Dedifferentiated amniotic fluid mesenchymal stem cell (primary cell): ENCODE results near the gene ARL3.
"Not testable (repeated sequence)": the region's sequence is repeated elsewhere in the genome, so short reads cannot be mapped to it uniquely, and the experiment has no call there.

Experiments used
- DNase-seq: peaks from one replicate; pipeline ENCODE4 v3.0.0-alpha.2; 2016; ENCODE audit errors: extremely low spot score

The ARL3 gene

GRCh38 chr10:102738692-102739121 lies 24.5 kb upstream of the ARL3 start:
- DNase-seq, result no peak

GRCh38 chr10:102735065-102735562 lies 20.9 kb upstream of the ARL3 start:
- DNase-seq, result no peak

GRCh38 chr10:102732661-102733060 lies 18.5 kb upstream of the ARL3 start:
- no peak for DNase-seq

GRCh38 chr10:102731222-102731800 lies 17.1 kb upstream of the ARL3 start:
- DNase-seq, result no peak

- DNase-seq, result peak; percentile 65
Observed at GRCh38 chr10:102729029-102730026, 15.1 kb upstream of the ARL3 start.

GRCh38 chr10:102727037-102727818 lies 13.0 kb upstream of the ARL3 start:
- no peak for DNase-seq

- no peak for DNase-seq
Observed at GRCh38 chr10:102726274-102726673, 12.1 kb upstream of the ARL3 start.

GRCh38 chr10:102723989-102724388 lies 9.8 kb upstream of the ARL3 start:
- no peak for DNase-seq

- DNase-seq, result no peak
Observed at GRCh38 chr10:102721954-102722353, 7.8 kb upstream of the ARL3 start.

- DNase-seq, result no peak
Observed at GRCh38 chr10:102720775-102721301, 6.6 kb upstream of the ARL3 start.

GRCh38 chr10:102720337-102720736 lies 6.1 kb upstream of the ARL3 start:
- no peak for DNase-seq

GRCh38 chr10:102718220-102718619 lies 4.0 kb upstream of the ARL3 start:
- DNase-seq, result no peak

- DNase-seq, result not testable (repeated sequence)
Observed at GRCh38 chr10:102716900-102717565, 2.8 kb upstream of the ARL3 start.

GRCh38 chr10:102715880-102716279 lies 1.7 kb upstream of the ARL3 start:
- no peak for DNase-seq

GRCh38 chr10:102714621-102715455 lies 641 bp upstream of the ARL3 start, which contains the start of gene SFXN2:
SFXN2 (plus strand) TSS chr10:102714636; CDS start chr10:102726637, 12,001 bp downstream.
- DNase-seq, result no peak

- DNase-seq, result no peak
Observed at GRCh38 chr10:102713539-102713813, 721 bp downstream of the ARL3 start.

GRCh38 chr10:102712843-102713538 lies 1.2 kb downstream of the ARL3 start:
- peak; percentile 42 for DNase-seq

- no peak for DNase-seq
Observed at GRCh38 chr10:102712089-102712488, 2.1 kb downstream of the ARL3 start.

- DNase-seq, result peak; percentile 62
Observed at GRCh38 chr10:102710609-102711008, 3.6 kb downstream of the ARL3 start.

- DNase-seq, result no peak
Observed at GRCh38 chr10:102705531-102705930, 8.7 kb downstream of the ARL3 start.
